Breast epithelium (tissue), 4 donors: ENCODE data around the gene PLSCR3. TPM values are rescaled to one million over a fixed set of nuclear protein-coding genes. Genes with fewer than 3 reads are reported as not detected.

ENCODE experiments used
- DNase-seq, 2 donors: peaks; one replicate each; pipeline ENCODE4 v3.0.0-alpha.2; 2019; ENCODE audit warnings: low spot score in 2 of 2
- H3K27ac ChIP-seq, 2 donors: fragments of 200-600 bp; sonication (generic) in 1 of 2; one replicate each; pipeline ENCODE4 v1.5.1; 2016 to 2019; ENCODE audit warnings: mild to moderate bottlenecking in 1 of 2
- H3K27me3 ChIP-seq, 2 donors: fragments of 200-600 bp; sonication (generic) in 1 of 2; one replicate each; pipeline versions ENCODE4 v1.5.1 to v1.6.0; 2017 to 2019; ENCODE audit warnings: control low read depth in 1 of 2, mild to moderate bottlenecking in 1 of 2
- H3K36me3 ChIP-seq: fragments of 200-600 bp; one replicate; pipeline ENCODE4 v1.5.1; 2019
- H3K4me1 ChIP-seq, 2 donors: fragments of 200-600 bp; sonication (generic); one replicate each; pipeline ENCODE4 v1.5.1; 2016 to 2019; ENCODE audit warnings: control low read depth in 1 of 2
- H3K4me3 ChIP-seq, 3 donors: fragments of 200-600 bp; sonication (generic); 1 replicate in 2 of 3; 2 replicates in 1 of 3; pipeline ENCODE4 v1.5.1; 2016 to 2019; ENCODE audit warnings: mild to moderate bottlenecking in 3 of 3, moderate library complexity in 2 of 3
- H3K9me3 ChIP-seq, 2 donors: fragments of 200-600 bp; sonication (generic) in 1 of 2; one replicate each; pipeline ENCODE4 v1.5.1; 2016 to 2019; ENCODE audit warnings: control low read depth in 1 of 2
- CTCF ChIP-seq, 3 donors: fragments of 450-650 bp; IDR thresholded peaks; one replicate each; pipeline ENCODE4 v1.5.1; 2016 to 2017; ENCODE audit warnings: antibody characterized with exemption in 3 of 3, mild to moderate bottlenecking in 3 of 3, moderate library complexity in 3 of 3
- POLR2A ChIP-seq: fragments of 450-650 bp; IDR thresholded peaks from one replicate; pipeline ENCODE4 v1.6.1; 2016; ENCODE audit warnings: antibody characterized with exemption, mild to moderate bottlenecking, moderate library complexity
- POLR2AphosphoS5 ChIP-seq, 3 donors: sonication (generic); formaldehyde crosslinking; IDR thresholded peaks; one replicate each; pipeline ENCODE4 v1.6.1; 2017; ENCODE audit warnings: antibody characterized with exemption in 3 of 3
- intact Hi-C: fragments of 100-400 bp; cut with DNase I; formaldehyde crosslinking; loops from one replicate; pipeline ENCODE4 v1.15.1; 2023; ENCODE audit warnings: low total_unique reads
- total RNA-seq, 3 donors: library from RNA; depleted of rRNA; stranded (reverse); fragments of >200 nt; gene quantifications; one replicate each; pipeline ENCODE4 v1.1.0, GENCODE V29; 2016

PLSCR3 gene
- 10 to 100 TPM; 16.0 to 24.3 (median 19.0) TPM for total RNA-seq

DNA sequence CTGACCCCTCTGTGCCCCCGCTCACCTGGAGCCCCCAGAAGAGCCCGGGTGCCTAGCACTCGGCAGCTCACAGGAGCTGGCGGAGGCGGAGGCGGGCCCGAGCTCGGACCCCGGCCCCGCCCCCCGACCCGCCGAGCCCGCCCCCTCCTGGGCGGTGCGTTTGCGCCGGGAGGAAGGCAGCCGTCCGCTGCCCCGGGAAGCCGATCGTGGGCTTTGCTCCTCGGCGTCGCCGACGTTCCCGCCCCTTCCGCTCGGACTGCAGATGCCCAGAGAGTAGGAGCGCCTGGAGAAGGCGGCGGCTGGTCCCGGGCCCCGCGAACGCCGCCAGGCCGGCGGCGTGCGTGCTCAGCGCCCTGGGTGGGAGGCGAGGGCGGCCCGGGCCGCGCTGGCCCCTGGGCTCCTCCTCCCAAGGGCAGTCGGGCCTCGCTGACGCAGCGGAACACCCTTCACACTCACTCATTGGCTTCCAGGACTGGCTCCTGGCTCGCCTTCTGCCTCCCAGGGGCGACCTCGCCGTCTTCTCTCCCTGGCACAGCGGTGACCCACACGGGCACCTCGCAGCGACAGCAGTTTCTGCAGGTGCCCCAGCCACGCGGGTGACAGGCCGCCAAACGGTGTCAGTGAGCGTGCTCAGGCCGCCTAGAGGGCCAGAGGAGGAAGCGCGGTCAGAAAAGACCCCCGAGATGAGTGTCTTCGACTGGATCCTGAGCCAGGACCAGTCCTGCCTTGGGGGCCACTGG lies at the start of gene PLSCR3:
TSS of gene PLSCR3 (minus strand) at position 74 of the 740 bp plus-strand sequence. CDS start 415 bp downstream, outside the sequence.
- H3K4me3 ChIP-seq = peak within 1 kb of the TSS; percentile 85 to 90 (median 90)
- H3K9me3 ChIP-seq = no peaks in the 10 kb centered on the region
- no peaks in the 10 kb centered on the region for H3K36me3 ChIP-seq
- H3K4me1 ChIP-seq = peaks cover 0 to 7% of the 10 kb centered on the region in 2 donors
- H3K27me3 ChIP-seq = no peaks in the 10 kb centered on the region
- intact Hi-C loops = loop anchor here (5.0 kb wide), 1 partner anchor 772 kb away; no protein-coding TSS in a partner anchor
- TF ChIP-seq POLR2AphosphoS5 (IDR thresholded peaks at IDR 0.05) = peak; percentile 48 to 86 (median 77)
- peak; percentile 27 for TF ChIP-seq POLR2A
- peak; percentile 55 to 64 (median 56) for TF ChIP-seq CTCF (IDR thresholded peaks at IDR 0.05)
- peak within 1 kb of the TSS; percentile 89 to 94 for H3K27ac ChIP-seq
- peak; percentile 79 to 80 for DNase-seq

DNA sequence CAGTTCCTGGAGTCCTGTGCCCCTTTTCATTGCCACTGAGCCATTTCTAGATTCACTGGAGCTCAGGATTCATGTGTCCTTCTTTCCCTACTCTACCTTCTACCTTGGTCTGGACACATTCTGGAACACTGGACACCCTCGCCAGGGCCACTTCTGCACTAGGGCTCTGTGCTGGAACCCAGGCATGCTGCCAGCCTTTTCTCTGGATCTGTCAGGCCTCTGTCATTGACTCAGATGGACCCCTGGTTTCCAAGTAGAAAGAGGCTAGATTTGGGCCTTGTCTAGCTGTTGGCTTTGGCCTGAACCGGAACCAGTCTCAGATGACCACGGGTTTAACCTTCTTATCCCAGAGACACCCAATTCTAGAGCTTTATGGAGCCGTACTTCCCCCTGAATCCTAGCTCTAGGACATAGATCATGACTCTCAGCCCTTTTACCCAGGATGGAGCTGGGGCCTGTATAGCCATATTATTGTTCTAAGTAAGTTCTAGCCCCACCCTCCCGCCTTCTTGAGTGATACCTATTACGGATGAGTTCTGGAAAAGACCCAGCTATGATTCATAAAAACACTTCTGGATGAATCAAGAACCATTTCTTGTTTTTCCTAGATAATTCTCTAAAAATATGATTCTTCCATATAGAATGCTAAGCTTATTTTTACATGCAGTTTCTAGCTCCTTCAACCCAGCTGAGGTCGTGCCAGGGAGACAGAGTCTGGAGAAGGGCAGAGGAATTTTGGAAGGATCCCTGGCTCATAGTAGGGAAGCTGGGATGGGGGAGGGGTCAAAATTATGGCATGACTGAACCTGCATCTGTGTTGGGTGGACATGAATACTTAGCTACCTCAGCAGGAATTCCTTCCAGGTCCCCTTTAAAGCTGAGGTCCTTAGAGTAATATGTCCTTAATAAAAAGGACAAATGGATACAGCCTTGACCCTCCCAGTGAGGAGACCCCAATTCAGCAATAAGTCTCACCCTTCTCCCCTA lies 49.5 kb upstream of the PLSCR3 start:
- TF ChIP-seq CTCF (IDR thresholded peaks at IDR 0.05) = no peak
- no peak for TF ChIP-seq POLR2AphosphoS5 (IDR thresholded peaks at IDR 0.05)
- no peak for TF ChIP-seq POLR2A
- Histone ChIP-seq H3K4me1 (peaks cover 8 to 10% of the 10 kb centered on the region in 2 donors), H3K9me3 (no peaks in the 10 kb centered on the region), H3K27ac (peak overlapping the region in 1 of 2 donors; percentile 54), H3K4me3 (no peak overlapping the region), H3K36me3 (no peaks in the 10 kb centered on the region), H3K27me3 (no peaks in the 10 kb centered on the region)
- intact Hi-C loops = no loop called here
- DNase-seq = no peak

DNA sequence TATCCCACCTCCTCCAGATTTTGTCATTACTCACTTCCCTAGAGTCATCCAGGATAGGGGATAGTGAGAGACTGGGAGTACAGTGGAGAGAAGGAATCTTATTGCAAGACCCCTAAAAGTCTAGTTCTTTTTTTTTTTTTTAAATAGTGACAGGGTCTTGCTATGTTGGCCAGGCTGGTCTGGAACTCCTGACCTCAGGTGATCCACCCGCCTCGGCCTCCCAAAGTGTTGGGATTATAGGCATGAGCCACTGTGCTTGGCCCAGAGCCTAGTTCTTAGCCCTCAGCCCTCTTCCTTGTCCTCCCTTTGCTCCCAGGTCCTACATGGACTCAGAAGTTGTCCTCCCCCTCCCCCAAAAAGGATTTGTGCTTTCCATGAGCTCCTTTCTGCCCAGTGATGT lies 47.8 kb upstream of the PLSCR3 start:
- no peak for DNase-seq
- Histone ChIP-seq H3K4me1 (peaks cover 8 to 14% of the 10 kb centered on the region in 2 donors), H3K9me3 (no peaks in the 10 kb centered on the region), H3K4me3 (no peak overlapping the region), H3K36me3 (no peaks in the 10 kb centered on the region), H3K27me3 (no peaks in the 10 kb centered on the region), H3K27ac (no peak overlapping the region)
- no peak for TF ChIP-seq POLR2AphosphoS5 (IDR thresholded peaks at IDR 0.05)
- no peak for TF ChIP-seq CTCF (IDR thresholded peaks at IDR 0.05)
- TF ChIP-seq POLR2A = no peak
- intact Hi-C loops = no loop called here

DNA sequence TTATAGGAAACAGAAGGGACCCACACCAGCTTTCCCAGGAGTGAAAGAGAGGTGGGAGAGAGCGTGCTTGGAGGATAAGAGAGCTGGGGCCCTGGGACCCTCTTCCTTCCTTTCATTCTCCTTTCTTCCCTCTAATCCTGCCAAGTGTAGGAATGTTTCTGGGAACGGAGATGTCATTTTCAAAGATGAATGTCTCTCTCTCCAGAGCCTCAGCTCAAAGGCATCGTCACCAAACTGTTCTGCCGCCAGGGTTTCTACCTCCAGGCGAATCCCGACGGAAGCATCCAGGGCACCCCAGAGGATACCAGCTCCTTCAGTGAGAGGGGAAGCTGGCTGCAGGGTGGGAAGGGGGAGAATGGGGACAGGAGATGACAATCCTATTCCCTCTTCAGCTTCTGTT lies 46.9 kb upstream of the PLSCR3 start:
- intact Hi-C loops = no loop called here
- no peak overlapping the region for H3K4me3 ChIP-seq
- no peak overlapping the region for H3K27ac ChIP-seq
- H3K36me3 ChIP-seq = no peaks in the 10 kb centered on the region
- H3K9me3 ChIP-seq = no peaks in the 10 kb centered on the region
- TF ChIP-seq POLR2A = no peak
- no peak for TF ChIP-seq CTCF (IDR thresholded peaks at IDR 0.05)
- TF ChIP-seq POLR2AphosphoS5 (IDR thresholded peaks at IDR 0.05) = no peak
- H3K27me3 ChIP-seq = no peaks in the 10 kb centered on the region
- peaks cover 8 to 18% of the 10 kb centered on the region in 2 donors for H3K4me1 ChIP-seq
- no peak for DNase-seq
